PC-9 (cell line): ENCODE results near the gene N4BP2L1.

Experiments used
- CTCF ChIP-seq: fragments of 200-600 bp; sonication (generic); conservative IDR thresholded peaks from 2 replicates; pipeline ENCODE4 v1.6.1; 2017; ENCODE audit warnings: mixed run types, antibody characterized with exemption, mild to moderate bottlenecking, moderate library complexity
- EZH2 ChIP-seq: fragments of 200-600 bp; sonication (generic); IDR thresholded peaks from 2 replicates; pipeline ENCODE4 v1.8.0; 2017; ENCODE audit warnings: antibody characterized with exemption, low read depth

GRCh38 chr13:32431361-32431760, 3.4 kb upstream of the N4BP2L1 start:
- TF ChIP-seq EZH2 (no peak), CTCF (no peak)
